OCI-LY3 (cell line): ENCODE measurements around the gene PPP2R2C.

Experiments used
- H2AFZ ChIP-seq: fragments of 200-600, 300-600 bp; shearing (Covaris generic); 2 replicates; pipeline ENCODE4 v1.6.0; 2014; ENCODE audit warnings: antibody characterized with exemption, low read depth, low read length
- H3K27ac ChIP-seq: fragments of 200-600, 300-600 bp; sonication (generic); 2 replicates; pipeline ENCODE4 v1.5.1; 2014; ENCODE audit warnings: mild to moderate bottlenecking, low read length, moderate library complexity, mixed read lengths
- H3K27me3 ChIP-seq: fragments of 200-600, 300-600 bp; sonication (generic); 2 replicates; pipeline ENCODE4 v1.6.1; 2014; ENCODE audit warnings: low read depth, low read length, mixed read lengths
- H3K36me3 ChIP-seq: fragments of 200-600, 300-600 bp; sonication (generic); replicated peaks from 2 replicates; pipeline ENCODE3; 2014; ENCODE audit warnings: low read depth, low read length, mixed read lengths
- H3K4me1 ChIP-seq: fragments of 300-600, 200-600 bp; sonication (generic); 2 replicates; pipeline ENCODE4 v1.6.1; 2014; ENCODE audit warnings: low read length, mixed read lengths
- H3K4me2 ChIP-seq: fragments of 200-600, 300-600 bp; sonication (generic); 2 replicates; pipeline ENCODE4 v1.6.1; 2014; ENCODE audit warnings: low read length, mixed read lengths
- H3K4me3 ChIP-seq: fragments of 300-600, 200-600 bp; sonication (generic); 2 replicates; pipeline ENCODE4 v1.5.1; 2014; ENCODE audit warnings: antibody characterized with exemption, mild to moderate bottlenecking, low read length, moderate library complexity
- H3K79me2 ChIP-seq: fragments of 300-600, 200-600 bp; shearing (Covaris generic); 2 replicates; pipeline ENCODE4 v1.6.1; 2014; ENCODE audit warnings: mild to moderate bottlenecking, low read length, mixed read lengths
- H3K9ac ChIP-seq: fragments of 300-600, 200-600 bp; shearing (Covaris generic); 2 replicates; pipeline ENCODE4 v1.6.0; 2014; ENCODE audit warnings: mild to moderate bottlenecking, low read length, moderate library complexity
- H3K9me3 ChIP-seq: fragments of 200-600, 300-600 bp; shearing (Covaris generic); 2 replicates; pipeline ENCODE4 v1.6.1; 2014; ENCODE audit warnings: low read length, mixed read lengths; ENCODE audit not compliant: insufficient read depth
- H4K20me1 ChIP-seq: fragments of 200-600, 300-600 bp; sonication (generic); 2 replicates; pipeline ENCODE4 v1.6.1; 2016; ENCODE audit warnings: low read length, mixed read lengths; ENCODE audit not compliant: insufficient read depth
- EZH2phosphoT487 ChIP-seq: fragments of 200-600 bp; shearing (Covaris generic); IDR thresholded peaks from 2 replicates; pipeline ENCODE4 v1.6.1; 2018; ENCODE audit warnings: antibody characterized with exemption, mixed run types, low read depth
- TF ChIP-seq, protein P1 (sequence below): fragments of 200-600, 300-600 bp; sonication (generic); IDR thresholded peaks from 2 replicates; pipeline ENCODE4 v1.5.1; 2014; ENCODE audit warnings: antibody characterized with exemption, low read length, low read depth

The PPP2R2C gene

DNA sequence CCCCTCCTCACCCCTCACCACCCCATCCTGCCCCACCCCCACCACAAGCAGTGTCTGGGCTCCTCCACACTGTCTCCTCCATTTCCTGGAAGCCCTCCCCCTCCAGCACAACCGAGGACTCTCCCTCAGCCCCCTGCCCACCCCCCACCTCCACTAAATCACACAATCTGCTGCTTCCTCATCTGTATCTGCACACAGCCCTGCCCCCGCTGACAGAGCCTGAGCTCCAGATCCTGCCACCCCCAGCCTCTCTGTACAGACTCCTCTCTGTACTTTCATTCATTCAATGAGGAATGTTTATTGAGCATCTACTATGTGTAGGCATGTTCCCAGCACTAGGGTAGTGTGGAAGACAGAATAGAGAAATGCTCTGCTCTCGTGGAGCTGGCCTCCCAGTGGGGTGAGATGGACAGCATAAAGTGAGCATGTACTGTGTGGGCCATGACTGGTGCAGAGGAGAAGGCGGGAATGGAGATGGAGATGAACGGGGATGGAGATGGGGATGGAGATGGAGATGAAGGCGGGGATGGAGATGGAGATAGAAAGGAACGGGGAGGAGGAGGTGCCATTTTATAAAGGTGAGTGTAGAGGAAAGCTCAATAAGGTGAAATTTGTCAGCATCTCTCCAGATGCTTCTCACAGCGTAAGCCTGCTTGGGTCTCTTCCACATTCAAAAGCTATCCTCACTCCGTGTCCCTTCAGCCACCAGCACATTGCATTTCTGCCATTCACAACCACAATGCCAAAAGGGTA is 2.5 kb upstream of the PPP2R2C start:
- no peaks in the 10 kb centered on the region for H3K79me2 ChIP-seq
- H3K4me2 ChIP-seq, result no peak overlapping the region
- H4K20me1 ChIP-seq, result no peaks in the 10 kb centered on the region
- H2AFZ ChIP-seq, result no peak overlapping the region
- peaks cover 2% of the 10 kb centered on the region; the same call in 1 of the 2 replicates for H3K27me3 ChIP-seq
- H3K4me3 ChIP-seq, result no peak overlapping the region
- no peak overlapping the region for H3K9ac ChIP-seq
- H3K36me3 ChIP-seq, result no peaks in the 10 kb centered on the region
- no peak overlapping the region for H3K27ac ChIP-seq
- no peaks in the 10 kb centered on the region for H3K9me3 ChIP-seq
- TF ChIP-seq, protein P1, sequence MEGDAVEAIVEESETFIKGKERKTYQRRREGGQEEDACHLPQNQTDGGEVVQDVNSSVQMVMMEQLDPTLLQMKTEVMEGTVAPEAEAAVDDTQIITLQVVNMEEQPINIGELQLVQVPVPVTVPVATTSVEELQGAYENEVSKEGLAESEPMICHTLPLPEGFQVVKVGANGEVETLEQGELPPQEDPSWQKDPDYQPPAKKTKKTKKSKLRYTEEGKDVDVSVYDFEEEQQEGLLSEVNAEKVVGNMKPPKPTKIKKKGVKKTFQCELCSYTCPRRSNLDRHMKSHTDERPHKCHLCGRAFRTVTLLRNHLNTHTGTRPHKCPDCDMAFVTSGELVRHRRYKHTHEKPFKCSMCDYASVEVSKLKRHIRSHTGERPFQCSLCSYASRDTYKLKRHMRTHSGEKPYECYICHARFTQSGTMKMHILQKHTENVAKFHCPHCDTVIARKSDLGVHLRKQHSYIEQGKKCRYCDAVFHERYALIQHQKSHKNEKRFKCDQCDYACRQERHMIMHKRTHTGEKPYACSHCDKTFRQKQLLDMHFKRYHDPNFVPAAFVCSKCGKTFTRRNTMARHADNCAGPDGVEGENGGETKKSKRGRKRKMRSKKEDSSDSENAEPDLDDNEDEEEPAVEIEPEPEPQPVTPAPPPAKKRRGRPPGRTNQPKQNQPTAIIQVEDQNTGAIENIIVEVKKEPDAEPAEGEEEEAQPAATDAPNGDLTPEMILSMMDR, result no peak
- no peak for TF ChIP-seq EZH2phosphoT487
- no peaks in the 10 kb centered on the region for H3K4me1 ChIP-seq

DNA sequence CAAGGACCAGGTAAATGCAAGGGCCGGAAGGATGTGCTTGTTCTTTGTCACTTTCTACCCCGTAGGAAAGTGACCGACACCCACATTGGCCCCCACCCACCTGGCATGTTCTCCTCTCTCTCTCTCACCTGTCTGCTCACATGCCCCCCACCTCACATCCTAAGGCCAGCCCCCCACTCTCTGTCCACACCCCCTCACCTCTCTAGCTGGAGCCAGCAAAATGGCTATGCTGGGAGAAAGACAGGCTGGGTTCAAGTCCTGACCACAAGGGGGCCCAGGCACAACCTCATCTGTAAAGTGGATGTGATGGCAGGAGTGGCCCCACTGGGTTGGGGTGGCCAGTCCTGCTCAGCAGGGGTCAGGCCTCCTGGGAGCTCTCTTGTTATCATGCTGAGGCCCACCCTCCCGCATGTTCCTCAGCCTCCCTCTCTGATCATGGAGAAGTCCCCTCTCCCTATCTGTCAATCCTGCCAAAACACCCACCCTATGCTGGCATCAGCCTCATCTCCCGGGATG is 1.7 kb upstream of the PPP2R2C start:
- TF ChIP-seq, protein P1, result 0 out of 2 replicates have a peak, but pooled peaks have one; percentile 25
- no peak for TF ChIP-seq EZH2phosphoT487
- H3K36me3 ChIP-seq, result no peaks in the 10 kb centered on the region
- H3K9me3 ChIP-seq, result no peaks in the 10 kb centered on the region
- no peaks in the 10 kb centered on the region for H3K79me2 ChIP-seq
- no peaks in the 10 kb centered on the region for H3K27me3 ChIP-seq
- H3K4me1 ChIP-seq, result no peaks in the 10 kb centered on the region
- no peak overlapping the region for H3K4me3 ChIP-seq
- H3K4me2 ChIP-seq, result no peak overlapping the region
- H4K20me1 ChIP-seq, result no peaks in the 10 kb centered on the region
- no peak overlapping the region for H3K9ac ChIP-seq
- no peak overlapping the region for H2AFZ ChIP-seq
- H3K27ac ChIP-seq, result no peak overlapping the region

DNA sequence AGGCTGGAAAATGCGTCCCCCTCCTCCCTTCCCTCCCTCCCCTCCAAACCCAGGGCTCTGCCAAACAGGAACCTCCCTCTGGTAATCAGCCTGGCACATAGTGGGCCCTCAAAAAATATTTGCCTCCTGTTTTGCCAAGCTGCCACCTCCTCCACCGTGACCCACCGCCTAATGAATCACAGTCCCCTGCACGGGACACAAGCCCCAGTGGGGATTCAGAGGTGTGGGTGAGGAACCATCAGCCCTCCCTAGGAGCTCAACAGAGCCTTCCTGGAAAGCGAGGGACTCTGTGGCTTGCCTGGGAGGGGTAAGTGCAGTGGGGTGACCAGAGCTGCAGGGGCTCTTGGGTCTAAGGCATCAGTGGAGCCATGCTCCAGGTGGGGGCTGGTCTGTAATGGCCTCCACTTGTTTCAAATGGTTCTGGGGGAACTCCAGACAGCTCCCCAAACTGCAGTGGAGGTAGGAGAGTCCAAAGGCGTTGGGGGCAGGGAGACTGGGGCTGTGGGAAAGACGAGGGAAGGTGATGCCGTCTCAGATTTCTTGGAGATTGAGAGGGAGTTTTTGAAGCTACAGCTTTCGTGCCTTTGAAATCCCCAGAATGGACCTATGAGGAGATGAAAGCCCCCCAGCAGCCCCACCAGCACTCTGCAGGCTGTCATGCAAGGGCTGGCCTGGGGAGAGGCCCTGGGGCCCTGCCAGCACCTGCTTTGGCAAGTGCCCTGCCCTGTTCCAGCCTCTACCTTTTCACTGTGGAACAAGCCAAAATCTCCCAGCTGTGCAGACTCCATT is 1.0 kb upstream of the PPP2R2C start:
- Histone ChIP-seq H3K4me2 (no peak overlapping the region), H2AFZ (no peak overlapping the region), H3K79me2 (no peaks in the 10 kb centered on the region), H3K27me3 (no peaks in the 10 kb centered on the region), H3K9ac (no peak overlapping the region), H3K4me3 (no peak overlapping the region), H3K27ac (no peak overlapping the region), H3K36me3 (no peaks in the 10 kb centered on the region), H3K4me1 (no peaks in the 10 kb centered on the region), H4K20me1 (no peaks in the 10 kb centered on the region), H3K9me3 (no peaks in the 10 kb centered on the region)
- no peak for TF ChIP-seq EZH2phosphoT487
- TF ChIP-seq, protein P1, result no peak

GRCh38 chr4:6472008-6472386 is 417 bp downstream of the PPP2R2C start:
- no peak overlapping the region for H3K27ac ChIP-seq
- no peak overlapping the region for H3K4me3 ChIP-seq
- no peaks in the 10 kb centered on the region for H3K79me2 ChIP-seq
- no peak overlapping the region for H3K4me2 ChIP-seq
- no peaks in the 10 kb centered on the region for H3K4me1 ChIP-seq
- no peak for TF ChIP-seq EZH2phosphoT487
- TF ChIP-seq, protein P1, result no peak
- no peaks in the 10 kb centered on the region for H4K20me1 ChIP-seq
- H2AFZ ChIP-seq, result no peak overlapping the region
- H3K9me3 ChIP-seq, result no peaks in the 10 kb centered on the region
- no peaks in the 10 kb centered on the region for H3K36me3 ChIP-seq
- no peak overlapping the region for H3K9ac ChIP-seq
- no peaks in the 10 kb centered on the region for H3K27me3 ChIP-seq
